Left renal cortex interstitium (tissue), 4 donors: ENCODE results near the gene COL15A1. TPM values are rescaled to one million over a fixed set of nuclear protein-coding genes. Genes with fewer than 3 reads are reported as not detected.

Source experiments
- DNase-seq, 4 donors: peaks; one replicate each; pipeline ENCODE4 v3.0.0-alpha.2; 2013; ENCODE audit warnings: low read depth in 4 of 4, low spot score in 2 of 4, missing footprints in 1 of 4
- polyA plus RNA-seq, 4 donors: library from polyadenylated mRNA; unstranded; fragments of 120-200 nt; gene quantifications; one replicate each; pipeline ENCODE4 v1.2.1, GENCODE V29; 2013; ENCODE audit not compliant: insufficient read length in 4 of 4

The COL15A1 gene
- polyA plus RNA-seq, 4 donors: 26.8 to 37.9 (median 30.4) TPM

GRCh38 chr9:99070681-99071080 lies 127.0 kb downstream of the COL15A1 start:
- DNase-seq: no peak

- no peak for DNase-seq
Measured at GRCh38 chr9:99071313-99072039, 127.8 kb downstream of the COL15A1 start.

- DNase-seq: no peak
Measured at GRCh38 chr9:99072040-99072394, 128.3 kb downstream of the COL15A1 start.

GRCh38 chr9:99073347-99073746 lies 129.6 kb downstream of the COL15A1 start:
- no peak for DNase-seq

- no peak for DNase-seq
Measured at GRCh38 chr9:99073985-99074901, 130.5 kb downstream of the COL15A1 start.

GRCh38 chr9:99074902-99075245 lies 131.2 kb downstream of the COL15A1 start:
- no peak for DNase-seq

GRCh38 chr9:99075246-99075912 lies 131.7 kb downstream of the COL15A1 start:
- DNase-seq: no peak

- no peak for DNase-seq
Measured at GRCh38 chr9:99076030-99076429, 132.3 kb downstream of the COL15A1 start.

- DNase-seq: no peak
Measured at GRCh38 chr9:99076483-99077171, 132.9 kb downstream of the COL15A1 start.

- DNase-seq: no peak
Measured at GRCh38 chr9:99078717-99079116, 135.0 kb downstream of the COL15A1 start.

- no peak for DNase-seq
Measured at GRCh38 chr9:99079542-99079941, 135.8 kb downstream of the COL15A1 start.

- DNase-seq: no peak
Measured at GRCh38 chr9:99083051-99083450, 139.3 kb downstream of the COL15A1 start.

- no peak for DNase-seq
Measured at GRCh38 chr9:99085949-99086948, 142.5 kb downstream of the COL15A1 start.

- DNase-seq: no peak
Measured at GRCh38 chr9:99087462-99087861, 143.8 kb downstream of the COL15A1 start.

GRCh38 chr9:99090336-99091130 lies 146.8 kb downstream of the COL15A1 start:
- DNase-seq: no peak

- no peak for DNase-seq
Measured at GRCh38 chr9:99092643-99093491, 149.2 kb downstream of the COL15A1 start.

GRCh38 chr9:99093492-99093791 lies 149.7 kb downstream of the COL15A1 start:
- no peak for DNase-seq

- DNase-seq: no peak
Measured at GRCh38 chr9:99095565-99095964, 151.9 kb downstream of the COL15A1 start.
